H9 (cell line): ENCODE measurements around the gene CDC25B. TPM values are rescaled to one million over a fixed set of nuclear protein-coding genes. Genes with fewer than 3 reads are reported as not detected.
A peak's percentile ranks its signal among the peaks of the same experiment; 100 is the strongest.

Experiments
- DNase-seq: peaks from one replicate; pipeline ENCODE4 v3.0.0-alpha.2; 2017
- H2AFZ ChIP-seq: one replicate; pipeline ENCODE4 v1.6.1; 2013; ENCODE audit warnings: mild to moderate bottlenecking, low read length, control low read depth, moderate library complexity
- H2AK5ac ChIP-seq: 2 replicates; pipeline ENCODE4 v1.6.1; 2013; ENCODE audit warnings: low read length, control low read depth, mixed read lengths; ENCODE audit not compliant: insufficient read length
- H2BK120ac ChIP-seq: one replicate; pipeline ENCODE4 v1.6.1; 2013; ENCODE audit warnings: low read depth, mild to moderate bottlenecking, low read length, control low read depth, inconsistent platforms; ENCODE audit not compliant: poor library complexity, severe bottlenecking
- H2BK12ac ChIP-seq: 2 replicates; pipeline ENCODE4 v1.6.1; 2013; ENCODE audit warnings: low read length, control low read depth, mixed read lengths, low read depth; ENCODE audit not compliant: insufficient read length
- H2BK15ac ChIP-seq: 2 replicates; pipeline ENCODE4 v1.6.1; 2013; ENCODE audit warnings: low read depth, low read length, control low read depth
- H2BK20ac ChIP-seq: one replicate; pipeline ENCODE4 v1.6.1; 2013; ENCODE audit warnings: low read depth, mild to moderate bottlenecking, low read length, control low read depth, inconsistent platforms; ENCODE audit not compliant: poor library complexity, severe bottlenecking
- H2BK5ac ChIP-seq: 2 replicates; pipeline ENCODE4 v1.6.1; 2013; ENCODE audit warnings: low read length, control low read depth, mixed read lengths; ENCODE audit not compliant: insufficient read length
- H3K14ac ChIP-seq: 2 replicates; pipeline ENCODE4 v1.6.1; 2013; ENCODE audit warnings: low read length, control low read depth; ENCODE audit not compliant: insufficient read depth
- H3K18ac ChIP-seq: 2 replicates; pipeline ENCODE4 v1.6.1; 2013; ENCODE audit warnings: low read depth, mild to moderate bottlenecking, mixed read lengths, low read length, control low read depth; ENCODE audit not compliant: insufficient read length
- H3K23ac ChIP-seq: 2 replicates; pipeline ENCODE4 v1.6.1; 2013; ENCODE audit warnings: low read length, control low read depth, mixed read lengths, low read depth; ENCODE audit not compliant: insufficient read length
- H3K23me2 ChIP-seq: 2 replicates; pipeline ENCODE4 v1.6.1; 2013; ENCODE audit warnings: low read depth, mild to moderate bottlenecking, mixed read lengths, low read length, control low read depth; ENCODE audit not compliant: insufficient read length, poor library complexity, severe bottlenecking
- H3K27ac ChIP-seq: 2 replicates; pipeline ENCODE4 v1.5.1; 2013; ENCODE audit warnings: low read length, control low read depth, mixed read lengths, low read depth; ENCODE audit not compliant: insufficient read length
- H3K27me3 ChIP-seq: 2 replicates; pipeline ENCODE4 v1.6.1; 2013; ENCODE audit warnings: low read length, control low read depth, inconsistent platforms; ENCODE audit not compliant: insufficient read depth
- H3K4ac ChIP-seq: 2 replicates; pipeline ENCODE4 v1.6.1; 2013; ENCODE audit warnings: low read depth, mild to moderate bottlenecking, control low read depth, inconsistent platforms, low read length, moderate library complexity
- H3K4me1 ChIP-seq: 2 replicates; pipeline ENCODE4 v1.6.1; 2013; ENCODE audit warnings: low read length, control low read depth, inconsistent platforms; ENCODE audit not compliant: insufficient read depth
- H3K4me2 ChIP-seq: 2 replicates; pipeline ENCODE4 v1.6.1; 2013; ENCODE audit warnings: low read length, control low read depth, mixed read lengths; ENCODE audit not compliant: insufficient read length, insufficient read depth
- H3K56ac ChIP-seq: 2 replicates; pipeline ENCODE4 v1.6.1; 2013; ENCODE audit warnings: low read depth, mild to moderate bottlenecking, mixed read lengths, low read length, control low read depth; ENCODE audit not compliant: insufficient read length
- H3K79me1 ChIP-seq: 2 replicates; pipeline ENCODE4 v1.6.1; 2013; ENCODE audit warnings: low read depth, mild to moderate bottlenecking, moderate library complexity, low read length, control low read depth, inconsistent platforms; ENCODE audit not compliant: insufficient read depth, poor library complexity, severe bottlenecking
- H3K79me2 ChIP-seq: 2 replicates; pipeline ENCODE4 v1.6.1; 2013; ENCODE audit warnings: low read length, control low read depth, inconsistent platforms; ENCODE audit not compliant: insufficient read depth
- H3K9ac ChIP-seq: 2 replicates; pipeline ENCODE4 v1.6.1; 2013; ENCODE audit warnings: low read length, control low read depth, mixed read lengths; ENCODE audit not compliant: insufficient read length; ENCODE audit errors: extremely low read depth
- H3K9me3 ChIP-seq: one replicate; pipeline ENCODE4 v1.6.1; 2013; ENCODE audit warnings: low read depth, low read length, inconsistent platforms; ENCODE audit not compliant: control insufficient read depth
- H3T11ph ChIP-seq: one replicate; pipeline ENCODE4 v1.6.1; 2013; ENCODE audit warnings: mild to moderate bottlenecking, low read length, control low read depth, inconsistent platforms
- H4K20me1 ChIP-seq: one replicate; pipeline ENCODE4 v1.6.1; 2013; ENCODE audit not compliant: control insufficient read depth, insufficient read length, insufficient read depth
- H4K5ac ChIP-seq: 2 replicates; pipeline ENCODE4 v1.6.1; 2013; ENCODE audit warnings: low read depth, mild to moderate bottlenecking, mixed read lengths, low read length, control low read depth; ENCODE audit not compliant: insufficient read length
- H4K8ac ChIP-seq: replicated peaks from 2 replicates; pipeline ENCODE4 v1.6.1; 2013; ENCODE audit warnings: low read length, control low read depth, mixed read lengths, low read depth; ENCODE audit not compliant: insufficient read length
- H4K91ac ChIP-seq: 2 replicates; pipeline ENCODE4 v1.6.1; 2013; ENCODE audit warnings: low read depth, mild to moderate bottlenecking, moderate library complexity, mixed read lengths, low read length, control low read depth; ENCODE audit not compliant: insufficient read length
- H3K27ac Mint-ChIP-seq, 3 experiments: 2 replicates in 2 of 3; 3 replicates in 1 of 3; pipeline ENCODE4 v1.8.0; 2020 to 2021; ENCODE audit warnings: mixed read lengths in 3 of 3, mild to moderate bottlenecking in 1 of 3, moderate library complexity in 1 of 3
- H3K27me3 Mint-ChIP-seq: 2 replicates; pipeline ENCODE4 v1.8.0; 2021; ENCODE audit warnings: low read depth, mild to moderate bottlenecking, moderate library complexity, mixed read lengths
- H3K36me3 Mint-ChIP-seq, 3 experiments: 2 replicates in 2 of 3; 3 replicates in 1 of 3; pipeline ENCODE4 v1.8.0; 2020 to 2021; ENCODE audit warnings: low read depth in 3 of 3, mixed read lengths in 3 of 3; ENCODE audit not compliant: insufficient read depth in 1 of 3
- H3K4me1 Mint-ChIP-seq, 2 experiments: 2 replicates each; pipeline ENCODE4 v1.8.0; 2020; ENCODE audit warnings: mixed read lengths in 2 of 2
- H3K4me3 Mint-ChIP-seq, 2 experiments: 2 replicates in 1 of 2; 3 replicates in 1 of 2; pipeline ENCODE4 v1.8.0; 2020 to 2021; ENCODE audit warnings: mild to moderate bottlenecking in 2 of 2, mixed read lengths in 2 of 2, moderate library complexity in 1 of 2
- H3K9me3 Mint-ChIP-seq, 2 experiments: 2 replicates in 1 of 2; 3 replicates in 1 of 2; pipeline ENCODE4 v1.8.0; 2020; ENCODE audit warnings: mild to moderate bottlenecking in 2 of 2, mixed read lengths in 2 of 2, moderate library complexity in 1 of 2
- CTCF ChIP-seq: fragments of 200-600 bp; sonication (generic); conservative IDR thresholded peaks from 3 replicates; pipeline ENCODE4 v1.8.0; 2021; ENCODE audit warnings: antibody characterized with exemption, mild to moderate bottlenecking
- WGBS: extraction: QIAGEN DNeasy Blood & Tissue Kit; methylation state at CpG from one replicate; pipeline ENCODE4 v1.1.7; 2013; ENCODE audit warnings: missing lambda C conversion rate, low lambda C conversion rate, mixed read lengths; ENCODE audit not compliant: insufficient read length; ENCODE audit errors: extremely low coverage; 5-methylcytosine and 5-hydroxymethylcytosine counted together
- total RNA-seq: library from RNA; stranded (reverse); gene quantifications from 2 replicates; pipeline ENCODE4 v1.2.1, GENCODE V29; 2021

CDC25B gene
- total RNA-seq, 1 experiment from 2014 or later = 24.0 TPM

- no peaks in the 10 kb centered on the region for H4K20me1 ChIP-seq
- no peak overlapping the region for H2BK15ac ChIP-seq
- H4K5ac ChIP-seq = no peak overlapping the region
- no peak overlapping the region for H3K14ac ChIP-seq
- no peaks in the 10 kb centered on the region for H3K79me2 ChIP-seq
- H3K23me2 ChIP-seq = peaks cover 8% of the 10 kb centered on the region
- no peak for TF ChIP-seq CTCF
- H2BK20ac ChIP-seq = no peak overlapping the region
- H3K9ac ChIP-seq = no peak overlapping the region
- no peak overlapping the region for H4K8ac ChIP-seq
- peaks cover 32 to 55% (median 47%) of the 10 kb centered on the region in 3 experiments for H3K36me3 Mint-ChIP-seq
- no peak overlapping the region for H2AFZ ChIP-seq
- H3K4me1 Mint-ChIP-seq = peaks cover 30 to 48% of the 10 kb centered on the region in 2 experiments
- H3K27ac Mint-ChIP-seq = peak overlapping the region in 1 of 3 experiments; percentile 46; a peak in 2 of 7 replicates
- H3K18ac ChIP-seq = no peak overlapping the region
- H3K4ac ChIP-seq = no peak overlapping the region
- no peak overlapping the region for H3K4me2 ChIP-seq
- H2AK5ac ChIP-seq = no peak overlapping the region
- no peak overlapping the region for H4K91ac ChIP-seq
- no peaks in the 10 kb centered on the region for H3K9me3 Mint-ChIP-seq
- H3T11ph ChIP-seq = no peak overlapping the region
- DNase-seq = no peak
- no peaks in the 10 kb centered on the region for H3K27me3 ChIP-seq
- H3K4me1 ChIP-seq = peaks cover 3% of the 10 kb centered on the region
- no peak overlapping the region for H2BK12ac ChIP-seq
- H2BK120ac ChIP-seq = no peak overlapping the region
- H3K4me3 Mint-ChIP-seq = no peak overlapping the region
- no peaks in the 10 kb centered on the region for H3K79me1 ChIP-seq
- H2BK5ac ChIP-seq = no peak overlapping the region
- H3K9me3 ChIP-seq = no peaks in the 10 kb centered on the region
- no peak overlapping the region for H3K27ac ChIP-seq
- no peak overlapping the region for H3K23ac ChIP-seq
- H3K27me3 Mint-ChIP-seq = peaks cover 4% of the 10 kb centered on the region; the same call in 1 of the 2 replicates
- no peak overlapping the region for H3K56ac ChIP-seq
- WGBS = no CpG with 5 or more reads among the region's 11 CpGs
These were observed 8.2 kb downstream of the CDC25B start for GRCh38 chr20:3804254-3804751.
